PFSK-1 (cell line): ENCODE results near the gene BTRC.

Source experiments
- FOXP2 ChIP-seq: optimal IDR thresholded peaks from 2 replicates; pipeline ENCODE3; 2011; ENCODE audit warnings: borderline replicate concordance, control low read depth, inconsistent platforms; ENCODE audit not compliant: insufficient read depth; ENCODE audit errors: extremely low read length, extremely low read depth
- POLR2AphosphoS5 ChIP-seq: IDR thresholded peaks from 2 replicates; pipeline ENCODE4 v1.6.1; 2012; ENCODE audit warnings: low read depth, mild to moderate bottlenecking, control low read depth, low read length, moderate library complexity
- REST ChIP-seq, 2 experiments: IDR thresholded peaks; 2 replicates each; pipeline versions ENCODE4 v1.6.1 to v1.8.0; 2011 to 2012; ENCODE audit warnings: low read depth in 2 of 2, low read length in 2 of 2, control low read depth in 1 of 2, inconsistent platforms in 1 of 2, mild to moderate bottlenecking in 1 of 2, moderate library complexity in 1 of 2; ENCODE audit not compliant: insufficient read depth in 1 of 2
- SIN3A ChIP-seq: IDR thresholded peaks from 2 replicates; pipeline ENCODE4 v1.6.1; 2012; ENCODE audit warnings: mild to moderate bottlenecking, low read length, moderate library complexity, borderline replicate concordance; ENCODE audit not compliant: insufficient read depth
- TAF1 ChIP-seq: IDR thresholded peaks from 2 replicates; pipeline ENCODE4 v1.6.1; 2012; ENCODE audit warnings: low read length, control low read depth, borderline replicate concordance; ENCODE audit not compliant: insufficient read depth

BTRC gene

GRCh38 chr10:101535949-101536348 lies 182.0 kb downstream of the BTRC start:
- no peak for TF ChIP-seq TAF1
- no peak for TF ChIP-seq FOXP2

- TF ChIP-seq SIN3A (no peak), POLR2AphosphoS5 (no peak), TAF1 (no peak), REST (IDR thresholded peaks at IDR 0.05; ENCODE audit: insufficient read depth in 1 of 2, low read depth in 2 of 2, low read length in 2 of 2) (no peak), FOXP2 (no peak)
Measured at GRCh38 chr10:101536800-101537199, 182.8 kb downstream of the BTRC start.

- no peak for TF ChIP-seq POLR2AphosphoS5
- TF ChIP-seq SIN3A, result no peak
- no peak for TF ChIP-seq FOXP2
- TF ChIP-seq REST (IDR thresholded peaks at IDR 0.05; ENCODE audit: insufficient read depth in 1 of 2, low read depth in 2 of 2, low read length in 2 of 2), result no peak
- TF ChIP-seq TAF1, result no peak
Measured at GRCh38 chr10:101538446-101538845, 184.5 kb downstream of the BTRC start.

GRCh38 chr10:101545898-101546297 lies 191.9 kb downstream of the BTRC start:
- TF ChIP-seq FOXP2 (no peak), POLR2AphosphoS5 (no peak), SIN3A (no peak), TAF1 (no peak), REST (IDR thresholded peaks at IDR 0.05; ENCODE audit: insufficient read depth in 1 of 2, low read depth in 2 of 2, low read length in 2 of 2) (no peak)

GRCh38 chr10:101550965-101551364 lies 197.0 kb downstream of the BTRC start:
- TF ChIP-seq TAF1 (no peak), POLR2AphosphoS5 (no peak), REST (IDR thresholded peaks at IDR 0.05; ENCODE audit: insufficient read depth in 1 of 2, low read depth in 2 of 2, low read length in 2 of 2) (no peak), SIN3A (no peak), FOXP2 (no peak)
